Esophagus squamous epithelium (tissue), 5 donors: ENCODE data around the gene DGCR6. TPM values are rescaled to one million over a fixed set of nuclear protein-coding genes. Genes with fewer than 3 reads are reported as not detected.
"Not testable (repeated sequence)": the region's sequence is repeated elsewhere in the genome, so short reads cannot be mapped to it uniquely, and the experiment has no call there.

Source experiments
- DNase-seq: peaks from one replicate; lab custom pipeline; 2025; lab: John Stamatoyannopoulos, UW
- H3K27ac ChIP-seq, 4 donors: fragments of 200-600 bp; sonication (generic); one replicate each; pipeline ENCODE4 v1.5.1; 2016 to 2019; ENCODE audit warnings: mild to moderate bottlenecking in 1 of 4
- H3K27me3 ChIP-seq, 4 donors: fragments of 200-600 bp; sonication (generic); 1 replicate in 3 of 4; 2 replicates in 1 of 4; pipeline versions ENCODE4 v1.5.1 to v1.6.0; 2017 to 2021; ENCODE audit warnings: antibody characterized with exemption in 1 of 4
- H3K36me3 ChIP-seq, 3 donors: fragments of 200-600 bp; sonication (generic); one replicate each; pipeline ENCODE4 v1.5.1; 2016 to 2019
- H3K4me1 ChIP-seq, 3 donors: fragments of 200-600 bp; sonication (generic); one replicate each; pipeline ENCODE4 v1.5.1; 2017 to 2019
- H3K4me3 ChIP-seq, 4 donors: fragments of 200-600 bp; sonication (generic); 1 replicate in 3 of 4; 2 replicates in 1 of 4; pipeline ENCODE4 v1.5.1; 2016 to 2019; ENCODE audit warnings: mild to moderate bottlenecking in 2 of 4, moderate library complexity in 1 of 4
- H3K9me3 ChIP-seq, 3 donors: fragments of 200-600 bp; sonication (generic); one replicate each; pipeline ENCODE4 v1.5.1; 2016 to 2019
- CTCF ChIP-seq, 6 experiments: fragments of 450-650 bp in 4 of 6; fragments of 200-600 bp in 2 of 6; sonication (generic) in 2 of 6; IDR thresholded peaks; one replicate each; pipeline ENCODE4 v1.5.1; 2016 to 2019; ENCODE audit warnings: antibody characterized with exemption in 6 of 6, mild to moderate bottlenecking in 4 of 6, moderate library complexity in 4 of 6
- POLR2A ChIP-seq, 4 donors: fragments of 450-650 bp; IDR thresholded peaks; one replicate each; pipeline ENCODE4 v1.6.1; 2017; ENCODE audit warnings: antibody characterized with exemption in 4 of 4, mild to moderate bottlenecking in 4 of 4, moderate library complexity in 3 of 4
- WGBS, 2 donors: methylation state at CpG; one replicate each; pipeline ENCODE4 v1.1.5; 2018; 5-methylcytosine and 5-hydroxymethylcytosine counted together
- intact Hi-C: fragments of 100-400 bp; cut with DNase I; formaldehyde crosslinking; loops from one replicate; pipeline ENCODE4 v1.15.0; 2022
- total RNA-seq, 4 donors: library from RNA; depleted of rRNA; stranded (reverse); fragments of >200 nt; gene quantifications; one replicate each; pipeline ENCODE4 v1.1.0, GENCODE V29; 2016
- donor health status: DM: yes; HTN: yes; CAD: no.

The DGCR6 gene
- total RNA-seq, 4 donors from 2014 or later = 0.67 to 3.1 (median 0.96) TPM

DNA sequence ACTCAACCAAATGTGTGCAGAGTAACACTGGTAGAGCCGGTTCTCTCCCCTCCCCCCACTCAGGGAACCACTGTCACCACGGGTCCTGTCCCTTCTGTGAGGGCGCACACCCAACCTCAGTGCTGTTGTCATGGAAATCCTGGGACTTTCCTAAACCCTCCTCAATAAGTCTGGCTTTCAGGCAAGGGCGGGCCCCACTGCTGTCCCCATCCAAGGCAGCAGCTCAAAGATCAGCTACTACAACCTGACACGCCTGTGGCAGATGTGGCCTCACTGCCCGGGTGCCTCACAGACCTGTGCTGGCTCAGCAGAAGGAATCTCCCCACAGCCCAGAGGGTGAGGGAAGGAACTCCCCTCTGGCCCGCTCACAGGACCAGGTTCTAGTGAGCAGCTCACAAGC is 27.8 kb downstream of the DGCR6 start:
- no peaks in the 10 kb centered on the region for H3K9me3 ChIP-seq
- TF ChIP-seq POLR2A (IDR thresholded peaks at IDR 0.05) (no peak), CTCF (IDR thresholded peaks at IDR 0.05) (no peak)
- H3K27me3 ChIP-seq = no peaks in the 10 kb centered on the region
- no peak overlapping the region for H3K27ac ChIP-seq
- no peak overlapping the region for H3K4me3 ChIP-seq
- no CpG with 5 or more reads among the region's 7 CpGs for WGBS, 2 donors
- intact Hi-C loops = no loop called here
- H3K4me1 ChIP-seq = no peaks in the 10 kb centered on the region
- DNase-seq = no peak
- no peaks in the 10 kb centered on the region for H3K36me3 ChIP-seq

GRCh38 chr22:18934688-18935087 is 28.6 kb downstream of the DGCR6 start:
- DNase-seq, H3K4me3 ChIP-seq, H3K27me3 ChIP-seq, H3K9me3 ChIP-seq, H3K4me1 ChIP-seq, H3K36me3 ChIP-seq, intact Hi-C loops, H3K27ac ChIP-seq: not testable (repeated sequence)
- WGBS, 2 donors = no CpG with 5 or more reads among the region's 7 CpGs

DNA sequence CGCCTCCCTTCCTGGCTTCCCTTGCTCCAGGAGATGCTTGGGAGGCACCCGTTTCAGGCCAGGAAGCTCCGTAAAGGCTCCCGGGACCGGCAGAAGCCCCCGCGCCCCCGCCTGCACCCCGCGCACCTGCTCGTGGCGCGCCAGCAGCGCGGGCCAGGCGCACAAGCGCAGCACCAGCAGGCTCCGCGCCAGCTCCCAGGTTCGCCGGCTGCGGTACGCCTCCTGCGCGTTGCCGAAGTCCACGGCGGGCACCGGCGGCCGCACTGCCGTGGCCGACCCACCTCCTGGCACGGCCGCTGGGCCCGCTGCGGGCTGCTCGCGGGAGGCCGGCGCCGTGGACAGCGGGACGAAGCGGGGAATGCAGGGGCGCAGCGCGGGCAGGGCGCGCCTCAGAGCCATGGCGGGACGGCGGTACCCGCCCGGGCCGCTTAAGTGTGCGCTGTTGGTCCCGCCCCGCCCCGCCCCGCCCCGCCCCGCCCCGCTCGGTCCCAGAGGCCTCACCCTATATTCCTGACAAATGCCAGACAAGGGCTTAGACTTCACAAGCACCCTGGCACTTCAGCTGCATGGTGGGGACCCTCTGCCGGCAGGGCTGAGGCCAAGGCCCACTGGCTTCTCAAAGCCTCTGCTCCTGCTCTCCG is 29.9 kb downstream of the DGCR6 start, which contains the start of gene PRODH:
PRODH (minus strand) TSS at position 405 of the 641 bp plus-strand sequence; CDS start at position 399, 6 bp downstream.
- intact Hi-C loops = no loop called here
- Histone ChIP-seq H3K4me3 (no peak within 1 kb of the TSS), H3K9me3 (no peaks in the 10 kb centered on the region), H3K4me1 (no peaks in the 10 kb centered on the region), H3K27me3 (no peaks in the 10 kb centered on the region), H3K27ac (no peak within 1 kb of the TSS), H3K36me3 (no peaks in the 10 kb centered on the region)
- WGBS, 2 donors = no CpG with 5 or more reads among the region's 67 CpGs
- no peak for DNase-seq
- TF ChIP-seq POLR2A (IDR thresholded peaks at IDR 0.05) = no peak
- no peak for TF ChIP-seq CTCF (IDR thresholded peaks at IDR 0.05)

DNA sequence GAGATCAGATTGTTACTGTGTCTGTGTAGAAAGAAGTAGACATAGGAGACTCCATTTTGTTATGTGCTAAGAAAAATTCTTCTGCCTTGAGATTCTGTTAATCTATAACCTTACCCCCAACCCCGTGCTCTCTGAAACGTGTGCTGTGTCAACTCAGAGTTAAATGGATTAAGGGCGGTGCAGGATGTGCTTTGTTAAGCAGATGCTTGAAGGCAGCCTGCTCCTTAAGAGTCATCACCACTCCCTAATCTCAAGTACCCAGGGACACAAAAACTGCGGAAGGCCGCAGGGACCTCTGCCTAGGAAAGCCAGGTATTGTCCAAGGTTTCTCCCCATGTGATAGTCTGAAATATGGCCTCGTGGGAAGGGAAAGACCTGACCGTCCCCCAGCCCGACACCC is 32.6 kb downstream of the DGCR6 start:
- H3K9me3 ChIP-seq, intact Hi-C loops, H3K4me1 ChIP-seq, H3K27ac ChIP-seq, H3K36me3 ChIP-seq, H3K27me3 ChIP-seq, DNase-seq, H3K4me3 ChIP-seq: not testable (repeated sequence)
- no CpG with 5 or more reads among the region's 8 CpGs for whole genome bisulfite sequencing, 2 donors

- intact Hi-C loops, H3K36me3 ChIP-seq: not testable (repeated sequence)
Observed at GRCh38 chr22:18947105-18947504, 41.0 kb downstream of the DGCR6 start.

GRCh38 chr22:18947905-18948304 is 41.8 kb downstream of the DGCR6 start:
- H3K36me3 ChIP-seq = no peaks in the 10 kb centered on the region
- no peaks in the 10 kb centered on the region for H3K9me3 ChIP-seq
- TF ChIP-seq CTCF (IDR thresholded peaks at IDR 0.05) = no peak
- no peak for TF ChIP-seq POLR2A (IDR thresholded peaks at IDR 0.05)
- no peak overlapping the region for H3K4me3 ChIP-seq
- WGBS, 2 donors = 75 to 83% methylated on average over 8 to 10 of the region's 12 CpGs
- no peak for DNase-seq
- H3K27me3 ChIP-seq = peaks cover 0 to 51% (median 0%) of the 10 kb centered on the region in 4 donors
- no peaks in the 10 kb centered on the region for H3K4me1 ChIP-seq
- intact Hi-C loops = no loop called here
- H3K27ac ChIP-seq = no peak overlapping the region

More at GRCh38 chr22:18947105-18947504, 41.0 kb downstream of the DGCR6 start:
- not testable (repeated sequence) for H3K9me3 ChIP-seq, DNase-seq, H3K27ac ChIP-seq, H3K4me1 ChIP-seq, H3K4me3 ChIP-seq
- peaks cover 0 to 44% (median 0%) of the 10 kb centered on the region in 4 donors for H3K27me3 ChIP-seq
- WGBS, 2 donors = 77% methylated on average over 5 of the region's 9 CpGs; no CpG with 5 or more reads in 1 of the 2 donors
